ENCODE data around the gene DNAH1. TPM values are rescaled to one million over a fixed set of nuclear protein-coding genes. Genes with fewer than 3 reads are reported as not detected.

Gene DNAH1
- total RNA-seq, 4 donors from 2014 or later: 9.5 to 30.3 (median 14.6) TPM

DNA sequence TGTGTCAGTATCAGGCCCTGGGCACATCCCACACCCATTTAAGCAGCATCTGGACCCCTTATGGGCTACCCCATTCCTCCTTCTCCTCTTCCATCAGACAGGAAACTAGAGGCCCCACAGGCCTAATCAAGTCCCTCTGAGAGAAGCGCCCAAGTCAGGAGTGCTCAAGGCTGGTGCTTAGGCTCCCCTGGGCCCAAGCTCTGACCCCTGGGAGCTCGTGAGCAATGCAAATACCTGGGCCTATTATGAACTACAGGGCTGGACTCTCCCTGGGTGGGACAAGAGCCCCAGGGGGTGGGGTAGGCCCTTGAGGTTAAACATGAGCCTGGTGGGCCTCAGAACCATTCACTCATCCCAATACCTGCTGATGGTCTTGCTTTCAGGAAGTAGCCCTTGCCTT lies 71.4 kb downstream of the DNAH1 start:
- TF ChIP-seq, protein P1, sequence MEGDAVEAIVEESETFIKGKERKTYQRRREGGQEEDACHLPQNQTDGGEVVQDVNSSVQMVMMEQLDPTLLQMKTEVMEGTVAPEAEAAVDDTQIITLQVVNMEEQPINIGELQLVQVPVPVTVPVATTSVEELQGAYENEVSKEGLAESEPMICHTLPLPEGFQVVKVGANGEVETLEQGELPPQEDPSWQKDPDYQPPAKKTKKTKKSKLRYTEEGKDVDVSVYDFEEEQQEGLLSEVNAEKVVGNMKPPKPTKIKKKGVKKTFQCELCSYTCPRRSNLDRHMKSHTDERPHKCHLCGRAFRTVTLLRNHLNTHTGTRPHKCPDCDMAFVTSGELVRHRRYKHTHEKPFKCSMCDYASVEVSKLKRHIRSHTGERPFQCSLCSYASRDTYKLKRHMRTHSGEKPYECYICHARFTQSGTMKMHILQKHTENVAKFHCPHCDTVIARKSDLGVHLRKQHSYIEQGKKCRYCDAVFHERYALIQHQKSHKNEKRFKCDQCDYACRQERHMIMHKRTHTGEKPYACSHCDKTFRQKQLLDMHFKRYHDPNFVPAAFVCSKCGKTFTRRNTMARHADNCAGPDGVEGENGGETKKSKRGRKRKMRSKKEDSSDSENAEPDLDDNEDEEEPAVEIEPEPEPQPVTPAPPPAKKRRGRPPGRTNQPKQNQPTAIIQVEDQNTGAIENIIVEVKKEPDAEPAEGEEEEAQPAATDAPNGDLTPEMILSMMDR (IDR thresholded peaks at IDR 0.05; ENCODE audit: low read depth): no peak

DNA sequence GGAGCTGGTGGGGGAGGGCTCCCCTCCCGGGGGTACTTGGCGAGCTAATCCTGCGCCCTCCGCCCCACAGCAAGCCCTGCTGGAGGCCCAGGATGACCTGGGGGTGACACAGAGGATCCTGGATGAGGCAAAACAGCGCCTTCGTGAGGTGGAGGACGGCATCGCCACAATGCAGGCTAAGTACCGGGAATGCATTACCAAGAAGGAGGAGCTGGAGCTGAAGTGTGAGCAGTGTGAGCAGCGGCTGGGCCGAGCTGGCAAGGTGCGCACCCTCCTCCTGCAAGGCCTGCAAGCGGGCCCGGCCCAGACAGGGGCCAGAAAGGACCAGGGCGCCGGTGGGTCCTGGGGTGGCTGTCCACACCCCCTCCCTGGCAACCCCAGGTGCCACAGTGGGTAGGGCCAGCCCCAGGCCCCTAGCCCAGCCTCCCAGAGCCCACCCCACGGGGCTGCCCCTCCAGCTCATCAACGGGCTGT lies 72.3 kb downstream of the DNAH1 start:
- TF ChIP-seq, protein P1 (IDR thresholded peaks at IDR 0.05; ENCODE audit: low read depth): no peak

DNA sequence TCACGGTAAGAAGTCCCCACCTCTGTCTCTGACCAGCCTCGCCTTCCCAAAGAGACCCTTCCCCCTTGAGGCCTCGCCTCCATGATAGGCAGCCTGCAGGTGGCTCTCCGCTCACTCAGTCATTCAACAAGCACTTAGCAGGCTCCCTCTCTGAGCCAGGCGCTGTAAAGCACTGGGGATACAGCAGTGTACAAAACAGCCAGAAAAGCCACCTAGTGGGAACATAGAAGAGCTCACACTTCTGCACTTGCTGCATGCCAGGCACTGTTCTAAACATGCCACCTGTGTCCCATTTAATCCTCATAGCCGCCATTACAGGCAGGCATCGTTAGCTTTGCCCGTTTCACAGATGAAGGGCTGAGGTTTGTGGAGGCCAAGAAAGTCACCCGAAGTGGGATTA lies 72.8 kb downstream of the DNAH1 start:
- TF ChIP-seq, protein P1 (IDR thresholded peaks at IDR 0.05; ENCODE audit: low read depth): no peak

DNA sequence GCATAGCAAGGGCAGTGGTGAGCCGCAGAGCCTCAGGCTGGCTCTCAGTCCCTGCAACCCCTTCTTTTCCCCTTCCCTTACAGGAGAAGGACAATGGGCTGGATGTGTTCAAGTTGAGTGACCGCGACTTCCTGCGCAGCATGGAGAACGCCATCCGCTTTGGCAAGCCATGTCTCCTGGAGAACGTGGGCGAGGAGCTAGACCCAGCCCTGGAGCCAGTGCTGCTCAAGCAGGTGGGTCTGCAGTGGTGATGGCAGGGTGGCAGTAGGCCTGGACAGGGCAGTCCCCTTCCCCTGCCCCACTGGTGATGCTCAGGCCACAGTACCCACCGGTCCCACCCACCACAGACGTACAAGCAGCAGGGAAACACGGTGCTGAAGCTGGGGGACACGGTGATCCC lies 75.0 kb downstream of the DNAH1 start:
- TF ChIP-seq, protein P1 (IDR thresholded peaks at IDR 0.05; ENCODE audit: low read depth): no peak

DNA sequence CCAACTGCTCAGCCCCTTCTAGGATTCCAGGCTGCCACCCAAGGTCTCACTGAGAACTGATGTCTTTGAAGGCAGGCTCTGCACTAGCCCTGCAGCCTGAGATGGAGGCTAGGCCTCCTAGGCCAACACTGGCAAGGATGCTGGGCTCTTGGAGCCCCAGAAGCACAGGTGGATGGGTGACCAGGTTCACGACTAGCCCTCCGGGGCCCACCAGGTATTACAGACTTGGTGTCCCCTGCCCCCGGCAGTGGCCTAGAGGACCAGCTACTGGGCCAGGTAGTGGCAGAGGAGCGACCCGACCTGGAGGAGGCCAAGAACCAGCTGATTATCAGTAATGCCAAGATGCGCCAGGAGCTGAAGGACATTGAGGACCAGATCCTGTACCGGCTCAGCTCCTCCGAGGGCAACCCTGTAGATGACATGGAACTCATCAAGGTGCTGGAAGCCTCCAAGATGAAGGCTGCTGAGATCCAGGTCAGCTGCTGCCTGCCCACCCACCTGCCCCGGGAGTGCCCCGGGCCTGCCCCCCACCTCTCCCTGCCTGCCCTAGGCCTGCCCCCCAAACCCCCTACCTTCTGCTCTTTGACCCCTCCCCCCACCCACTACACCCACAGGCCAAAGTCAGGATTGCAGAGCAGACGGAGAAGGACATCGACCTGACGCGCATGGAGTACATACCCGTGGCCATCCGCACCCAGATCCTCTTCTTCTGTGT lies 76.3 kb downstream of the DNAH1 start:
- TF ChIP-seq, protein P1 (IDR thresholded peaks at IDR 0.05; ENCODE audit: low read depth): no peak

DNA sequence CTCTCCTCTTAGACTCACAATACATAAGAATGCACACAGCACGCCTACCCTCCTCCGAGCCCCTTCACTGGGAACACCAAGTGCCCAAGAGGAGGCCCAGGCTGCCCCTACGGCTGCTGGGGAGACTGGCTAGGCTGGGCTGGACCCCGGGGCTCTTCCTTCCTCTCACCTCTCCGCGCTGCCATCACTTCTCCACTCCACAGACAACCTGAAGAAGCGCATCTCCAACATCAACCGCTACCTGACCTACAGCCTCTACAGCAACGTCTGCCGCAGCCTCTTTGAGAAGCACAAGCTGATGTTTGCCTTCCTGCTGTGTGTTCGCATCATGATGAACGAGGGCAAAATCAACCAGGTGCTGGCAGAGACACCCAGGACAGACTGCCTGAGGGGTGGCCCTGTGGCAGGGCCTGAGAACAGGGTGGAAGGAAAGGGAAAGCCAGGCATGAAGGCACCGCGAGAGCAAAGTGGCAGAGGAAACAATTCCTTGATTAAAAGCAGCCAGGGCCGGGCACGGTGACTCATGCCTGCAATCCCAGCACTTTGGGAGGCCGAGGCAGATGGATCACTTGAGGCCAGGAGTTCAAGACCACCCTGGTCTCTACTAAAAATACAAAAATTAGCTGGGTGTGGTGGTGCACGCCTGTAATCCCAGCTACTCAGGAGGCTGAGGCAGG lies 77.2 kb downstream of the DNAH1 start:
- TF ChIP-seq, protein P1 (IDR thresholded peaks at IDR 0.05; ENCODE audit: low read depth): no peak

DNA sequence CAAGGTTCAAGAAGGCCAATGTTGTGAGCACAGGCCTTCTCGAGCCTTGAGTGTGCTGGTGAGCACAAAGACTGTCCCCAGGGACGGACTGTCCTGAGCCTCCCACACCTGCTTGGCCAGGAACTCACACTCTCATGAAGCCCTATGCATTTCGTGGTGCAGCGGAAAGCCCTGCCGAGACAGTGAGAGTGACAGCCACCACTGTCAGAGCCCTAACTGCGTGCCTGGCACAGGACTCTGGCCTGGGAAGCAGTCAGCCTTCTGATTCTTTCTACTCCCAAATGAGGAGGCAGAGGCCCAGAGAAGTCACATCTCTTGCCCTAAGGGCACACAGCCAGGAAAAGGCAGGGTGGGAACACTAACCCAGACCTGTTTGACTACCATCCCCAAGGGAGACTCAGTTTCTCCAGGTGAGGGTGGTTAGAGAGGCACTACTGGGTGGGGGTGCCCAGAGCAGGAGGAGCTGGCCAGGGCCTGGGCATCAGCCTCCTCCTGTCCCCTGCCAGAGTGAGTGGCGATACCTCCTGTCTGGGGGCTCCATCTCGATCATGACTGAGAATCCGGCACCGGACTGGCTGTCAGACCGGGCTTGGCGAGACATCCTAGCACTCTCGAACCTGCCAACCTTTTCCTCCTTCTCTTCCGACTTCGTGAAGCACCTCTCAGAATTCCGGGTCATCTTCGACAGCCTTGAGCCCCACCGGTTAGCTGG lies 78.0 kb downstream of the DNAH1 start:
- TF ChIP-seq, protein P1 (IDR thresholded peaks at IDR 0.05; ENCODE audit: low read depth): no peak
